NCI-H446 treated with DMSO at 0.1 percent for 48 hours (cell line): ENCODE results near the gene MAPK11.
A peak's percentile ranks its signal among the peaks of the same experiment; 100 is the strongest.

Experiments
- DNase-seq: peaks from one replicate; lab custom pipeline; 2025; lab: John Stamatoyannopoulos, UW

Gene MAPK11

DNA sequence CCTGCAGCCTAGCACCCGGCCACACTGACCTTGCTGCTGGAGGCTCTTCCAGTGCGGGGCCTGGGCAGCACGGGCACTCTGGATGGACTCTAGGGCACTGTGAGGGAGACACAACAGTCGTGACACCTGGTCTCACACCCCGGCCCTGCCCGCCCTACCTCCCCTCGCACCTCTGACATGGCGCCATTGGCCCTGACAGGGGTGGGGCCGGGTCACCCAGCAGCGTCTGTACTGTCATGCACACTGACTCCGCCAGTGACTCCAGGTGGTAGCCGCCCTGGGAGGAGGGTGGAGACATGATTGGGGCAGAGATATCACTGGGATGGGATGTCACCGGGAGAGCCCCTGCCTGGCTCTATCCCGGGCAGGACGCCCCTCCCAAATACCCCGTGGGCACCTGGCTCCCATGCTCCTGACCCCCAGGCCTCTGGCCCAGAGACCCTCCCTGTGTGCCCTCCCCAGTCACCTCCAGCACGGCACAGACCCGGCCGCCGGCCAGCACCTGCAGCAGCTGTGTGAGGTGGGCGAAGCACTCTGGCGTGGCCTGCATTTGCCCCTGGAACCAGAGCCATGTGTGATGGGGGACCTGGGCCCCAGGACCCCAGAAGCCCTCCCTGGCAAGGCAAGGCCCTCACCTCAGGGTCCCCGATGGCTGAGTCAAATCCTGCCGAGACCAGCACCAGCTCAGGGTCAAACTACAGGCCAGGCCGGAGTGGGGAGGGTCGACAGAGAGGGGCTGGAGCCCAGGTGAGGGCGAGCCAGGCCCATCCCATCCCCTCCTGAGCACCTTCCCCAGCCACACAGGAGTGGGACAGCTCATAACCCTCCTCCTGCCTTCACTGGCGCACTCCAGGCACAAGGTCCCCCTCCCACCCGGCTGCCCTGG, 21.7 kb downstream of the MAPK11 start:
- DNase-seq: no peak

- DNase-seq: no peak
These were observed 22.4 kb downstream of the MAPK11 start for GRCh38 chr22:50247748-50248147.

GRCh38 chr22:50246242-50247175, 23.7 kb downstream of the MAPK11 start:
- DNase-seq: no peak

- no peak for DNase-seq
These were observed 24.7 kb downstream of the MAPK11 start for GRCh38 chr22:50245214-50246072.

DNA sequence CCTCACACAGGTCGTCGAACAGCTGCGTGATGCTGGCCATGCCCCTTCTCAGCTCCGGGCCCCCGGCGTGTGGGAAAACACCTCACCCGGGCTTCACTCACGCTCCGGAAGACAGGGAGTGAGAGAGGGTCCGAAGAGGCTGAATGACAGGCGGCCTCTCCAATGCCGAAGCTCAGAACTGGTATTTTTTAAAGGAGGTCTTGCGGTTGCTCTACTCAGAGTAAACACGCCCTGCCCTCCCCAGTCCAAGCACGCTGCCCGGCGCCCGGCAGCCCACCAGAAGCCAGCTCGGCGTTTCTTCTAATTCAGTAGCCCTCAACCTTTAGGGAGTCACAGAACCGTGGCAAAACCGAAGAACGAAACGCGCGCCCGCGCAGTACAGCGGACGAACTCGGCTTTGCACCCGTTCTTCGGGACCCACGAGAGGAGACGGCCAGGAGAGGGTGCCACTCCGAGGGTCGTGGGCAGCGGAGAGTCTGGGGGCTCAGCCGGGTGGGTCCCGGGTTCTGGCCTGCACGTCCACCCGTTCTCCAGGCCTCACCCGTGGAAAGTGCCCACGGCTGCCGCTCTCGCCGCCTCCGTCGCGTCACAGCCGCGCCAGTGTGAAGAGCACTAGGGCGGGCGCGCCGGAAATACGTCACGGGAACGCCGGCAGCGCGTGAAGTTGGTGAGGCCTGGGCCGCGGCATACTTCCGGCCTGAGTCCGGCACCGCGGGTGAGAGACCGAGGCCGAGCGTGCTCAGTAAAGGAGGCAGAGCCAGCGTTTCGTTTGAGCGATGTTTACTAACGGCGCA, 25.6 kb downstream of the MAPK11 start, which contains the start of gene TUBGCP6:
TUBGCP6 (minus strand) TSS at position 604 of the 794 bp plus-strand sequence; CDS start at position 40, 564 bp downstream.
- DNase-seq: peak; percentile 66

DNA sequence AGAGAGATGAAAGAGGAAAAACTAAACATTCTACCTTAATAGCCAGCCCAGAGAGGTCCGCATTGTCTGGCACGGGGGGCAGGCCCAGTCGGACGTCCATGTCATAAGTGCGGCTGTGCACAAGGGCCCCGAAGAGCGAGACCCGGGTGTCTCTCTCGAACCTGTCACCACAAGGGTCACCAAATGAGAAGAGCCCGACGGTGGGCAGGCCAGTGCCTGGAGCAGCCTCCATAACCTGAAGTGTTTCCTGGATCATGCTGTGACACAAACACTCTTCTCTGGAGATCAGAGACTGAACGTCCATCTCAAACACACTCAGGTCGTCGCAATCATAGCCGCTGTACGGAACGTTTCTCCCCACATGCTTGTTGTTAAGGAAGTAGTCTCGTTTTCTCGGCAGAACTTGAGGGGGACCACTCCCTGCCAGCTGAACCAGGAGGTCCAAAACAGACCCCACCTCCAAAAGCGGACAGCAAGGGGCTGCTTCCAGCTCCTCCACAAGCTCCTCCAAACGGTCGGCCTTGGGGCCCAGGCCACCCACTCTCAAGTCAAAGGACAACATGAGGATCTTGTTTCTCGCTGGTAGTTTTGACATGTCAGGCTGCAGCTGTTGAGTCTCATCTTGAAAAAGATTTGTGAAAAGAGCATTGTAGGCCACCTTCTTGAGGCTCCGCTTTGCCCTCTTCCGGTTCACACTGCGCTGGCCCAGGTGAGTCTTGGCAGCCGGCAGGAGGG, 26.3 kb downstream of the MAPK11 start:
- no peak for DNase-seq

GRCh38 chr22:50242406-50242949, 27.7 kb downstream of the MAPK11 start:
- no peak for DNase-seq

DNA sequence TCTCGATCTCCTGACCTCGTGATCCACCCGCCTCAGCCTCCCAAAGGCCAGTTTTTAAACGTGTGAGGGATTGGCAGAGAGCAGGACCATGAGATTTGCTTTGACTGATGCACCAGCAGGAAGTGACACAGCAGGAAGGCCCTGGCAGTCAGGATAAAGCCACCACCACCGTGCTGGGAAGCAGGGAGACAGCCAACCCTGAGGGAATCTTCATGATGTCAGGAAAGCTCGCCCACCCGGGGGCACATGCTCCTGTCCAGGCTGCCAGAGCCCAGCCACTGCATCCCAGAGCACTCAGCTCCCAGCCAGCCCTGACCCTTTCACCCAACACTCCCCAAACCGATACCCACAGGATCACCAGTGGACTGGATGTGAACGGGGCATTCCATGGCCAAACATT, 31.4 kb downstream of the MAPK11 start:
- no peak for DNase-seq

GRCh38 chr22:50236731-50237409, 33.3 kb downstream of the MAPK11 start:
- no peak for DNase-seq

DNA sequence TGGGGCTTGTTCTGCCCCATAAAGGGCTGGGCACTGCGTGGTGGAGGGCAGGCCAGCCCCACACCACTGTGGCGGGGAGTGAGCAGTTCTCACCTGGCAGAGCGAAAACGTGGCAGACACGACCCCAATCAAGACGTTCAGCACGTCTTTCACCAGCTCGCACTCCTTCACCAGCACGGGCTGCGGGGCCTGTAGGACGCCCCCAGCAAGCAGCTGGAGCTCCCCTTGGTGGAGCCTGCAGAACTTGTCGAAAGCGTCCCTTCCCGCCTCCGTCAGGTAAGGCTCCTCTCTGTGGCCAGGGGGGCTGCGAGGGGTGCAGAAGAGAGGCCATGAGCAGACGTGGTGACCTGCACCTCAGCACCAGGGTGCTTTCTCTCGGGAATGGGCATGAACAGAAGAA, 37.0 kb downstream of the MAPK11 start:
- no peak for DNase-seq

- DNase-seq: no peak
These were observed 37.6 kb downstream of the MAPK11 start for GRCh38 chr22:50232481-50233151.

- no peak for DNase-seq
These were observed 40.8 kb downstream of the MAPK11 start for GRCh38 chr22:50229370-50229769.

DNA sequence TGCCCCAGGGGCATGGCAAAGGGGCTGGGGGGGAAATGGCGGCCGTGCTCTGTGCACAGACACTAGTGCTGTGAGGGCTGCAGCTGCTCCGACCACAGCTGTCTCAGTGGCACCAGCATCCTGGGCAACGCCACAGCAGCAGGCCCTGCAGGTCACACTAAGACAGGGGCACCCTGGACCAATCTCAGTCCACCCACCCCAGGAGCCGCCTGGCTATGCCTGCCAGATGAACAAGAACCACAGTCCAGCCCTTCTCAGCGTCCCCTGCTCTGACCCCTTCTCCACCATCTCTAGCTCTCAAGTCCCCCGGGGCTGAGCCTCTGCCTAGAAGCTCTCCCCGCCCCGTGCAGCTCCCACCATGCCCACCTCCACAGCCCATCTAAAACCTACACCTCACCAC, 41.8 kb downstream of the MAPK11 start:
- no peak for DNase-seq

DNA sequence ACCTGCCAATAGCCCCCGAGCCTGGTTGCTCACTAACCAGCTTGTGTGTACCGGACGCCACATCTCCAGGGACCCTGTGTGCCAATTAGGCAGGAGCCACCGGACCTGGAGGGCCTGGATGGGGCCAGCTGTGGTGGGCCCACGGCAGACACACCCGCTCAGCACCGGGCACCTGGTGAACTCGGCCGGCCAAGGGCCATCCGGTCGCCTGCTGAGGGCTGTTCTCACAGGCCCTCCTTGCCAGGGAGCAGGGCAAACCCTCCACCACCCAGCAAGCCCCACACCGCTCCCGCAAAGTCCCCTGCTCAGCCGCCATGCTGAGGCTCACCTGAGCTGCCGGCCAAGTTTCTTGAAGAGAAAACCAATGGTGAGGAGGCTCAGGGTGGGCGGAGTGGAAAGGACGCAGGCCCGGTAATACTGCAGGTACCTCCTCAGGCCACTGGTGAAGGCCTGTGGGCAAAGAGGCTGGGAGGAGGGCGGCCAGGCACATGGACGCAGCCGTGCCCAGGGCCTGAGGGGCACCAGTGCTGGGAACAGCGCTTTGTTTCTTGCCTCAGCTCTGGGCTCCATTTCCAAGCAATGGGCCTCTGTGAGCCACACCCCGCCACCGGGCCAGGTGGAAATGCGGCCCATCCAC, 42.5 kb downstream of the MAPK11 start:
- no peak for DNase-seq

- no peak for DNase-seq
These were observed 43.4 kb downstream of the MAPK11 start for GRCh38 chr22:50226875-50227165.

DNA sequence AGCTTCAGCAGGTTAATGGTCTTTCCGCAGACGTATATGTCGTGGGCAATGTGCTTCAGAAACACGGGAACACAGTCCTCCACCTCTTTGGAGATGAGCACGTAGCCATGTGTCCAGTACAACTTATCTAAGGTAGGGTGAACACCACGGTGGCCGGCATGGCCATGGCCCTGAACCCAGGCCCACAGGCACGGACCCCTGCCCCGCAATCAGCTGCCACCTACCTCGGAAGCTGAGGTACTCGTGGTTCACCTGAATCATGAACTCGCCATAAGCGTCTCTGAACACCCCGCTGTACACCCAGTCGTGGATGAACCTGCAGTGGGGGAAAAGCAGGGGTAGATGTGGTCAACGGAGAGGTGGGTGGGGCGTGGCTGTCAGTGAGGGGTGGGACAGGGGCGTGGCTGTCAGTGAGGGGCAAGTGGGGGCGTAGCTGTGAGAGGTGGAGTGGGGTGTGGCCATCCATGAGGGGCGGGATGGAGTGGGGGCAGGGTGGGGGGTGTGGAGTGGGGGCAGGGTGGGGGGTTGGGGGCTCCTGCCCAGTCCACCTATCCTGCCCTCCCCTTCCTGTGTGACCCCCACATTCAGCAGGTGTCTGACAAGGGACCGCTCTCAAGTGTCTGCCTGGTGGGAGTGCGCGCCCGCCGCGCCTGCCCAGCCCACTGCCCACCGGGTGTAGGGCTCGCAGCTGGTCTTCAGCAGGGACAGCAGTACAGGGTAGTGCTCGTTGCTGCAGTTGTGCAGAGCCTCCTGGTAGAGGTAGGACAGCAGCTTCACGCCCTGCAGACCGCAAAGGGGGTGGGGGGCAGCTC, 43.9 kb downstream of the MAPK11 start:
- no peak for DNase-seq

GRCh38 chr22:50225200-50225969, 44.8 kb downstream of the MAPK11 start:
- DNase-seq: no peak
